ENCODE data around the gene ABI3BP.
"Not testable (repeated sequence)": the region's sequence is repeated elsewhere in the genome, so short reads cannot be mapped to it uniquely, and the experiment has no call there.

Gene ABI3BP, protein sequence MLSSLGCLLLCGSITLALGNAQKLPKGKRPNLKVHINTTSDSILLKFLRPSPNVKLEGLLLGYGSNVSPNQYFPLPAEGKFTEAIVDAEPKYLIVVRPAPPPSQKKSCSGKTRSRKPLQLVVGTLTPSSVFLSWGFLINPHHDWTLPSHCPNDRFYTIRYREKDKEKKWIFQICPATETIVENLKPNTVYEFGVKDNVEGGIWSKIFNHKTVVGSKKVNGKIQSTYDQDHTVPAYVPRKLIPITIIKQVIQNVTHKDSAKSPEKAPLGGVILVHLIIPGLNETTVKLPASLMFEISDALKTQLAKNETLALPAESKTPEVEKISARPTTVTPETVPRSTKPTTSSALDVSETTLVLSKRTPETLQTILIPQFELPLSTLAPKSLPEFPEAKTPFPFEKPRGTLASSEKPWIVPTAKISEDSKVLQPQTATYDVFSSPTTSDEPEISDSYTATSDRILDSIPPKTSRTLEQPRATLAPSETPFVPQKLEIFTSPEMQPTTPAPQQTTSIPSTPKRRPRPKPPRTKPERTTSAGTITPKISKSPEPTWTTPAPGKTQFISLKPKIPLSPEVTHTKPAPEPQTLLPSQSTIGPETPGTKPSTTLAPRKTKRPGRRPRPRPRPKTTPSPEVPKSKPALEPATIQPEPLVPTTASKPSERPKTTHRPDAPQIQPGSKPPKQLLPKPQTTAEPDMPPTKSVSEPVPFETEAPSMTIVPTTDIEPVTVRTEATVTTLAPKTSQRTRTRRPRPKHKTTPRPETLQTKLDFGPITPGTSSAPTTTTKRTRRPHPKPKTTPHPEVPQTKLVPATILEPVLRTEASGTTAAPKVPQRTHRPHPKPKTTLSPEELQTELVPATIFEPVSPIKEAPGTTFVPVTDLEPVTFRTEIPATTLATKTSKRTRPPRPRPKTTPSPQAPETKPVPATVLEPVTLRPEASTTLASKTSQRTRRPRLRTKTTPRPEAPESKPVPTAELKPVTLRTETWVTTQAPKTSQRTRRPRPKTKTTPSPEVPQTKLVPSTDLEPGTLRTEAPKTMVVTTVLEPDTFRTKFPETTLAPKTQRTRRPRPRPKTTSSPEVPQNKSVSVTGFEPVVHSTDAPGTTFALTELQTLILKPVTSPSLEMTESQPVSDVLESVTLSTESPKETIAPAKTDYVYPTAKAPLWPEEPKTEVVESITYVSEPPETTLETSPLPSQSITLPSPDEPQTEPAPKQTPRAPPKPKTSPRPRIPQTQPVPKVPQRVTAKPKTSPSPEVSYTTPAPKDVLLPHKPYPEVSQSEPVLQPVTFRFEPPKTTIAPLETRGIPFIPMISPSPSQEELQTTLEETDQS (N-terminal part only)

DNA sequence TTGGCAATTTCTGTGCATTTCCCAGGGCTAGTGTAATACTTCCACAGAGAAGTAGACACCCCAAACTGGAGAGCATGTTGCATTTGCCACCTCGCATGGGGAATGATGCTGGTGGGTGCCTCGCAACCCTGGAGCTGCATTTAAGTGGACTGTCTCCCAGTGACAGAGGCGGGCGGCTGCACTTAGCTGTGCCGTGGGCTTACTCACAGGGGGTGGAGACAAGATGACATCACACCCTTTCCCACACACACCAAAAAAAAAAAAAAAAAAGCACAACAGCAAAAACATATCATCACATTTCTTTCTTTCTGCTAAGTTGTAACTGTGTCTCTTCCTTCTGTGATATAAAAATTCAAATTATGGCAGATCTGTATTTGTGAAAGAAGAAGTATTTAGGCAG is at the start of gene ABI3BP:
Gene ABI3BP (minus strand): TSS at position 113 of the 400 bp plus-strand sequence. CDS start 37 bp downstream, at position 76.
- DNase-seq (ENCODE audit: low read depth) = no peak

DNA sequence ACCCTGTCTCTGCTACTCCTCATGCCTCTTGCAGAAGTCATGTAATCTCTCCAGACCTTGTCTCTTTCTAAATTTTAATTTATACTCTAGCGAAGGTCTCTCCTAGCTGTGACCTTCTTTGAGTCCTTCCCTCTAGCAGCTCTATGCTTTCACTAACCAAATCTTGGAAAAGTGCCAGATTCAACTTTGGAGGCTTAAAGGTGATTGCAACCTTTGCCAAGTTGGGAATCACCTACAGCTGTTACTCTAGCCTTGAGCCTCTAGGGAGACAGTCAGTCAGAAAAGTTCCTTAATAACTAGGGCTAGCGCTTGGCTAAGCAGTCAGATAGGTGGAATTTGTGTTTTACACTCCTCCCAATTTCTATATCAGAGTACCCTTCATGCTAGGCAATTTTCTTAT is 46.1 kb upstream of the ABI3BP start:
- DNase-seq (ENCODE audit: low read depth) = no peak

DNA sequence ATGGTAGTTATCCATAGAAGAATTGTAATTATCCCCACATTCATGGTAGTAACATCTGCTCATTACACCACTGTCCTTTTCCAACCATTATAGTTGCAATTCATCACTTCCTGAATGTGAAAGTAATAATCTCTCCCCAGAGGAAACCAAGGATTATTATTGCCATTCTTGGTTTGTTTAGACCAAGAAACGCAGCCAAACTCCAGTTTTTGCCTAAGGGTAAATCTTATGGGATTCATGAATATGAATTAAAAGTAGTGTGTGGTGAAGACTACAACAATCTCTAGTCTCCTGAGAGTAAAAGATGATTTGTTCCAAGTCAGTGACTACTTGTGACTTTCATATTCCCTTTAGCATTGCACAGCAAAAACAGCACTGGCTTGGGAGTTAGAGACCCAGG is 45.7 kb upstream of the ABI3BP start:
- no peak for DNase-seq (ENCODE audit: low read depth)

DNA sequence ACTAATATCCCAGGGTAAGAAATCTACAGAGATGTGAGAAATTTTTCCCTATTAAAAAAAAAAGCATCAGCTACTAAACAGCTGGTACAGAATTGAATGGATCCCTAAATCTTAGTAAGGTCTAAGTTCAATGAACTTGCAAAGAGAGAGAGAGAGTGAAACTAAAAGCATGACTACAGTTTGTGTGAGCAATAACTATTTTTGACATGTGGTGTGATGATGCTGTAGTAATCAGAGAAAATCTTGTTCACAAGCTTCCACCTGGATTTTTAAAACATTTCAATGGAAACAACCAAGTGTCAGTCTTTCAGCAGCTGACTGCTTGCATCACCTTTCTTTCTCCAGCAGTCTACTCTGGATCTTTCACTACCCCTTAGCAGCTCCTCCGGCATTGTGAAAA is 45.2 kb upstream of the ABI3BP start:
- no peak for DNase-seq (ENCODE audit: low read depth)

DNA sequence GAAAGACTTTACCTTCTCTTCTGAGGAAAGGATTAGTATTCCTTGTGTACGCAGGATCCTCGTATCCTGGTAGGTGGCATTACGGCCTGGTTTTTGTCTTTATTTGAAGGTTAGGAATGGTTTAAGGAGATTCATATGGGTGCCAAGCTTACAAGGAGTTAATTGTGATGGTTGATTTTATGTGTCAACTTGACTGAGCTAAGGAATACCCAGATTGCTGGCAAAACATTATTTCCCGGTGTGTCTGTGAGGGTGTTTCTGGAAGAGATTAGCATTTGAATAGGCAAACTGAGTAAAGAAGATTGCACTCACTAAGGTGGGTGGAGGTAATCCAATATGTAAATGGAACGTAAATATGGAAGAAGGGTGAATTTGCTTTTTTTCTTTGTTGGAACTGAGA is 44.4 kb upstream of the ABI3BP start:
- DNase-seq (ENCODE audit: low read depth) = no peak

DNA sequence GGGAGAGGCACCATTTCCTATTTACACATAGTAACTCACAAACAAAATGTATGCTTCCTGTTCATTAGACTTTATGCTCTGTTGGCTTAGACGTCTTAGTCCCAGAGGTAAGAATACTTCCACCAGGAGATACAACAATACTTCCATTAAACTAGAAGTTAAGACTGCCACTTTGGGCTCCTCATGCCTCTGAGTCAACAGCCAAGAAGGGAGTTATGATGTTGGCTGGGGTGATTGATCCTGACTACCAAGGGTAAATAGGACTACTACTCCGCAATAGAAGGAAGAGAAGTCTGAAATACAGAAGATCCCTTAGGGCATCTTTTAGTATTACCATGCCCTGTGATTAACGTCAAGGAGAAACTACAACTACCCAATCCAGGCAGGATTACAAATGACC is 43.5 kb upstream of the ABI3BP start:
- DNase-seq (ENCODE audit: low read depth) = no peak

DNA sequence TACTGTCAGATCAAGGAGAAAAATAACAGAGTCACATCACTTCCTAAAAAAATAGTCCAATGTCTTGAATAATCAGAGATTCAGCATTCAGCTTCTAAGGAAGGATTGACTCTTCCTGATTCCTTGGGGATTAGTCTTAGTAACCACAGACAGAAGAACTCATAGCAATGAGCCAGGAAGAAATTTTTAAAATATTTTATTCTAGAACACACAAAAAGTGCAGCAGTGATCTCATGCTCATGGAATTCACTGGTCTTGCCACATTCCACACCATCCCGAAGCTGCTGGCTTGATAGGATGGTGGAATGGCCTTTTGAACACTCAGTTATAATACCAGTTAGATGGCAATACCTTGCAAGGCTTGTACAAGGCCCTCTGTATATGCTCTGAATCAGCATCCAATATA is 43.0 kb upstream of the ABI3BP start:
- DNase-seq (ENCODE audit: low read depth) = no peak

DNA sequence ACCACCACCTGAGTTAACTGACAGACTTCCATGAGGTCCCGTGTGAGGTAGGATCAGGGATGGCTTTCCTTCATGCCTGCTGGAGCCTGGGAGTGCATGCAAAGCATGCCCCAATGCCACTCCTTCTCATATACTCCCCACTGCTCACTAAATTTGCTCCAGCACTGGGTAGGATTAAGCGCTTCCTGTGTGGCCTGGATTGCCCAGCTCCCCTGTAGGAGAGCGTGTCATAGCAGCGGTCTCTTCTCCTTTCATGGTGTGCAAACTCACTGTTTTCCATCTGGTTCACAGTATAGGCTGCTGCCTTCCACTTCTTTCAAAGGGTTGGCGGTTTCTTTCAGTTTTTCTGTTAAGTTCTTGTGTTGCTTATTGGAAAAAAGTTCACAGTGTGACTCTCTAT is 34.1 kb upstream of the ABI3BP start:
- DNase-seq (ENCODE audit: low read depth) = no peak

DNA sequence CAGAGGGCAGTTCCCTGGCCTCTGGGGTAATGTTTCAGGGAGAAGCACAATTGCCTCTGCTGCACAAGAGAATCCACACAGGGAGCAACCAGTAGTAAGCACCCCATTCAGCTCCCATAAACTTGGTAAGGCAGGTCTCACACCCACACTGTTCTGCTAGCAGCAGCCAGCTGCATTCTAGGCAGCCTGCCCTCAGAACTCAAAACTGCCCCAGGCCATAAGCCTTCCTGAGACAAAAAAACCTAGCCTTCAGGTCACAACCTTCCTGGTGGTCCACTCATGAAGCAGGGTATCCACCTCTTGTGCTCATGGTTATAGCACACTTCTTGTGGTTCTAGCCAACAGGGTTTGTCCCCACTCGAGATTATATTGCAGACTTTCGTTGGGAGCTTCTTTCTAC is 33.7 kb upstream of the ABI3BP start:
- DNase-seq (ENCODE audit: low read depth) = no peak

DNA sequence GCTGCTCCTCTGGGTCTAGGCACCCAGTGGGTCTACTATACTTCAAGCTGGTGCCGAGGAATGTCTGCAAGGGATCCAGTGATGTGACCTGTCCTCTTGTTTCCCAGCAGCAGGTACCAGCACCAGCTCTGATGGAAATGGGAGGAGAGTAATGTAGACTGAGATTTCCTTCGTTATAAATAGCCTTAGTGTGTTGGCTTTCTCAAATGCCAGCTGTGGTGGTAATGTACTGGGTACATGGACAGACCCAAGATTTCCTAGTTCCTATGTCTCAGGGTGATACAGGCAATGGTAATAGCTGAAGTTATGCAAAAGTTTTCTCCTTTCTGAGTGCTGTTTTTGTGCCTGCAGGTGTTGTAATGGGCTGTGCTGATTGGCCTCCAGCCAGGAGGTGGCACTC is 33.0 kb upstream of the ABI3BP start:
- no peak for DNase-seq (ENCODE audit: low read depth)

DNA sequence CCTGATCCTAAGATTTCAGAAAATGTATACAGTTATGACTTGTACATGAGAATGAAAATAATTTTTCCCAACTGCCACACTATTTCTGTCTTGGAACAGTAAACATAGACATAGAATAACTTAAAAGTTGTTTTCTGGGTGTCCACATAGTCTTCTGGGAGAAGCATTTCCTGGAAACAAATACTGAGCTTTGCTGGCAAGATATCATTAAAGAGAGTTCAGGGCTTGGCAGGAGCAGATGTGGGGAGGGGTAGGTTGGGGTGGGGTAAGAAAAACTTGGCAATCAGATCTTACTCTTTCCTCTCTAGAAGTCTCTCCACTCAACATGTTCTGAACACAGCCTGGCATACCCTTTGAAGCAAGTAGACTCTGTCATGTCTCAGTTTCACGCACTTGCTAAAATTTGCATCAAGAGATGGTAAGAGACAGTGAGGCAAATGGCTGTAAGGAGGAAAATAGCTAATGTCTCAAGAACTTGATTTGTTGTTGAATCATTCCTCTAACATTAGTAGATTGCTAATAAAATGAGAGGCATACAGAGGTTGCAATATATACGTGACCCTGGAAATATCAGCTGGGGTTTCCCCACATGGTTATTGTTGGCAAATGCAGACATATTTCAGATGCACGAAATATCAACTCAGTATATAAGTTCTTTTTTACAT is 27.3 kb upstream of the ABI3BP start:
- no peak for DNase-seq (ENCODE audit: low read depth)

DNA sequence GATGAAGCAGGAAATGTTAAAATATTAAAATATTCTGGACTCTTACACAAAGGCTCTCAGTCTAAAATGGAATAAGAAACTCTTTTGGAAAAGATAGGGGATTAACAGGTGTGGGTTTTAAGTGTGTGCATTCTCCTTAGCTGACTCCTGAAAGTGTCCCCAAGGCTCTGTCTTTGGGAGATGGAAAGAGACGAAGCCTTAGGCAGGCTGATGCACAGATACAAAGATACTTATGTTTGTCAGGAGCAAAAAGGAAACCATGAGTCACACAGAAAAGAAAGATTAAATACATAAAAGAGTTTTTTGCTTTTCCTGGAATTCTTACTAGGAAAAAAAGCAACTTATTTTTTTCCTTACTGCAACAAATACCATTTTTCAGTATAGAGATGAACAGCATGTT is 23.8 kb upstream of the ABI3BP start:
- DNase-seq (ENCODE audit: low read depth) = no peak

DNA sequence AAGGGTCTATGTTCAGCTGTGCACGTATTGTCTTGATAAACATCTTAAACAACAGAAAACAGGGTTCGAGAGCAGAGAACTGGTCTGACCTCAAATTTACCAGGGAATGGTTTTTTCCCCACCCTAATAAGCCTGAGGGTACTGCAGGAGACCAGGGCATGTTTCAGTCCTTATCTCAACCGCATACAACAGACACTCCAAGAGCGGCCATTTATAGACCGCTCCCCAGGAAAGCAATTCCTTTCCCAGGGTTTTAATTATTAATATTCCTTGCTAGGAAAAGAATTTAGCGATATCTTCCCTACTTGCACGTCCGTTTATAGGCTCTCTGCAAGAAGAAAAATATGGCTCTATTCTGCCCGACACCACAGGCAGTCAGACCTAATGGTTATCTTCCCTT is 19.1 kb upstream of the ABI3BP start:
- DNase-seq (ENCODE audit: low read depth) = not testable (repeated sequence)

DNA sequence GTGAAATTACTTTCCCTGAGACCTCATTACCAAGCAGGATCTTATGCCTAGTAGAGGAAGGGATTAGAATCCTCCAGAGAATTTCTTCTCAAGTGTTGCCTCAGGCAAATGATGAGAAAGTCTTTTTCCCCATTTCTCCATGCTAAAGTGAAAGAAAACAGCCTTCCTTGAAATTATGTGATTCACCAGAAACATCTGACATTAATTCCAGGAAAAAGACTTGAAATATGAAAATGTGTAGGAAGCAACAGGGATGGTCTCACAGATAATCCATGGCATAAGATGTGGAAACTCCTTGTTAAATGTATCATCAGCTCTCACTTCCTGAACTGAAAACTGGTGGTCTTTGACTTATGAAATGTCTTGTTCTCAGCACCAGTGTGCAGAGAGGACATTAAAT is 17.9 kb upstream of the ABI3BP start:
- DNase-seq (ENCODE audit: low read depth) = no peak

DNA sequence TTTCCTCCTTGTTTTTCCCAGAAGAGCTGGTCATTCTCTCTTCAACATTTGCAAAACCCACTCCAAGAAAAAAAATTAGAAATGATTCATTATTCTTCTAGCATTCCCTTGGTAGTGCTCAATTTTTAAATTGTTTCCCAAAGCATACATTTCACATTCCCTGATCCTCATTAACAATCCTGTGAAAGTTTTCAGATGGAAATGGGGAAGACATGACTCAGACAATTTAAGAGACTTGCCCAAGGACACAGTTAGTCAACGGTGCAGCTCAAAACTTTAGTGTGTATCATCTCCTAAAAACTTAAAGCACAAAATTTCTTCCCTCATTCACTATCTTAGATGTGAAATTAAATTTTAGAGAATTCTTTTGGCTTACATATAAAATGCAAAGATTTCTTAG is 17.1 kb upstream of the ABI3BP start:
- no peak for DNase-seq (ENCODE audit: low read depth)

DNA sequence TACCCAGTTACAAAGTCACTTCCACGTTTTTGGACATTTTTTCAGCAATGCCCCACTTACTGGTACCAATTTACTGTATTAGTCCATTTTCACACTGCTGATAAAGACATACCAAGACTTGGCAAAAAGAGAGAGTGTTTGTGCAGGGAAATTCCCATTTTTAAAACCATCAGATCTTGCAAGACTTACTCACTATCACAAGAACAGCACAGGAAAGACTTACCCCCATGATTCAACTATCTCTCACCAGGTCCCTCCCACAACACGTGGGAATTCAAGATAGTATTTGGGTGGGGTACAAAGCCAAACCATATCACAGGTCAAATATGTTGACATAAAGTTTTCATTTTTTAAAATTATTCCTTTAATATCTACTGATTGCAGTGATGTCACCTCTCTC is 16.2 kb upstream of the ABI3BP start:
- no peak for DNase-seq (ENCODE audit: low read depth)

DNA sequence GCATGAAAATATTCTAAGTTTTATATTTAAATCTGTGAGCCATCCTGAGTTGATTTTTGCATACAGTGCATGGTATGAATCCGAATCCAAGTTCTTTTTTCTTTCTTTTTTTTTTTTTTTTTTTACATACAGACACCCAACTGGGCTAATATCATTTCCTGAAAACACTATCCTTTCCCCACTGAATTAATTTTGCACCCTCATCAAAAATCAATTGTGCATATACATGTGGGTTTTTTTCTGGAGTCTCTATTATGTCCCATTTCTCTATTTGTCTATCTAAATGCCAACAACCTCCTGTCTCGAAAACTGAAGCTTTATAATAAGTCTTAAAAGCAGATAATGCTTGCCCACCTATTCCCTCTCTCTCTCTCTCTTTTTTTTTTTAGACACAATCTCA is 5.9 kb upstream of the ABI3BP start:
- DNase-seq (ENCODE audit: low read depth) = no peak

DNA sequence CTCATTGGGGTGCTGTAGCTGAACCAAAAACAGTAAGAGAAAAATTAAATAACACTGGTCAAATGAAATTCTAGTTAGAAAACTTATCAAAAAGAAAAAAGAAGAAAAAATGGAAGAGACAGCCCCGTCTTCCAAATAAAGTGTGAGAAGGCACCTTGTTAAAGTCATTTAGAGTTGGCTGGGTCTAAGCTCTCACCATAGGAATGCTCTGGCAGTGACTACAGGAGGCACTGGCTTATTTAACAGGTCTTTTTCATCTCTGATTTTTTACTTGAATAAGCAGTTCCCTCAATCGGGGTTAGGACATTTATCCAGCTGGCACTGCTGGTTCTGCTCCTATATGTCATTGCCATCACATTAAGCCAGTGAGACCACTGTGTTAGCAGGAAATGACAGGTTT is 1.6 kb upstream of the ABI3BP start:
- no peak for DNase-seq (ENCODE audit: low read depth)

DNA sequence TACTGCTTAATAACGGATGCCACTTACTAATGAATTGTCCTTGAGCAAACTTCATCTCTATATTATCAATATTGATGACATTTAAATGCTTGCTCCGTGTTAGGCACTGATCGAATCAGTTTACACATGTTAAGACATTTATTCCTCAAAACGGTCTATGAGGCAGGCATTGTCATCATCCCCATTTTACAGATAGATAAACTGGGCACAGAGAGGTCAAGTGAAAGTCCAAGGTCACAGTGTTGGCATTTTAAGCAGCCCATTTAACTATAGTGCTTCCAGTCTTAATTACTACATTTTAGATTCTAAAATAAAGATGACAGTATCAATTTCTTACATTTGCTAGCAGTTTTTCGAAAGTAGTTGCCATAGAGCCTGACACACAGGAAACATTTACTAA is 966 bp upstream of the ABI3BP start:
- no peak for DNase-seq (ENCODE audit: low read depth)

DNA sequence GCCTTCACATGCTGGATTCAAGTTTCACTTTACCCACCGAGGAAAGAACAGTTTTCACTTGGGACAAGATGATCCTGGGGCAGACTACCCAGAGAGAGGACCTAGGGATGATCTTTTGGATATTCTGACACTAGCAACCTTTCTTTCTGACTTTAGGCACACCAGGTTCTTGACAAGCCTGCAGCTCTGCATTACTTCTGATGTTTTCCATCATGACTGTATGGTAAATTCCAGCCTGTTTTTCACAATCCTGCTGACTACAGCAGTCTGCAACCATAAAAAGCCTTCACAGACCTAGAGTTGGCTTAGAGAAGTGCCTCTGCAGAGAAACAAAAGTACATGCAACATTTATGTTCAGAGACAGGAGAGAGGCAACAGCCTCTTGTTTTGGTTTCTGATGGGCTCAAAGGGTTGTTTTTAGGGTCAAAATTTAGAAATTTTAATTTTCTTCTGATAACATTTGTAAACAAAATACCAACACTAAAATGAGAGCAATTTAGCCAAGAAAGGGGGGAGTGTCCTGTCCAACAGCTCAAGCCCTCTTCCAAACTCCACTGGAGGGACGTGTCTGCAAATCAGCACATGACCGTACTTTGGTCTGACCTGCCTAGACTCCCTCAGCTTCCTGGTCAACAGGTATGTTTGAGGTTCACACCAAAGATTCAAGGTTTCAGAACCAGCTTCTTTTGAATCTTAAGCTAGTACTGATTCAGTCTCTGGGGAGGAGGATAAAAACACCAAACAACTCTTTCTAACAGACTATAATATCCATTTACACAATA is 799 bp downstream of the ABI3BP start:
- no peak for DNase-seq (ENCODE audit: low read depth)

DNA sequence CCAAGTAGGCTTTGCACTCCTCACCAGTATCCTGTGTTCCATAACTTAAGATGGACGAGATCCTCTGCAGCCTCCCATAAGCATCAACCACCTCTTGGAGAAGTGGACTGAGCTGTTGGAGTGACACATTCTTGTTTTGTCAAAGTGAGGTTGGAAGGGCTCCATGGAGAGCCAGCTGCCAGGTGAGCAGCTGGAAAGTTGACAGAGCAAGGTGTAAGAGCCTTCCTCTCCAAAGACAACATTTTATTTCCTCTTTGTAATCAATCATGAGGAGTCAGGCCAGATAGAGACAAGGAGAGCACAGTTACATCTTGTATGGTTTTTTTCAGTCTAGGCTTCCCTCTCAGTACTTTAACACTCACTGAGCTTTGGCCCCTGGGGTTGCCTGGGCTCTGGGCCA is 5.1 kb downstream of the ABI3BP start:
- no peak for DNase-seq (ENCODE audit: low read depth)
